ENCODE data around the gene HBP1.

DNA sequence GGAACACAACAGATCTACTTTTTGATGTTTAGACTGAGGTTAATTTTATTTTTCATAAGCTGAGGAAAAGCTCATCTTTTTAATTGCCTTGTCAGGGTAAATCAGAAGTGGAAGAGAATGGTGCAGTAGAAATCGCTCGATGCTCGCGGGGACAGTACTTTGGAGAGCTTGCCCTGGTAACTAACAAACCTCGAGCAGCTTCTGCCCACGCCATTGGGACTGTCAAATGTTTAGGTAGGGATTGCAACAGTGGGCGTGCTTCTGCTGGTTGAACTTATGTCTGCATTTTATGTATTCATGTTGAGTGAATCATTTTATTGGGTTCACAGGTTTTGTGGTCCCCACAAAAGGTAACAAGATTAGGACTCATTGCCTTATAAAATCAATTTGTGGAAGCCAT, 11.7 kb upstream of the HBP1 start:
- TF ChIP-seq, protein P1, sequence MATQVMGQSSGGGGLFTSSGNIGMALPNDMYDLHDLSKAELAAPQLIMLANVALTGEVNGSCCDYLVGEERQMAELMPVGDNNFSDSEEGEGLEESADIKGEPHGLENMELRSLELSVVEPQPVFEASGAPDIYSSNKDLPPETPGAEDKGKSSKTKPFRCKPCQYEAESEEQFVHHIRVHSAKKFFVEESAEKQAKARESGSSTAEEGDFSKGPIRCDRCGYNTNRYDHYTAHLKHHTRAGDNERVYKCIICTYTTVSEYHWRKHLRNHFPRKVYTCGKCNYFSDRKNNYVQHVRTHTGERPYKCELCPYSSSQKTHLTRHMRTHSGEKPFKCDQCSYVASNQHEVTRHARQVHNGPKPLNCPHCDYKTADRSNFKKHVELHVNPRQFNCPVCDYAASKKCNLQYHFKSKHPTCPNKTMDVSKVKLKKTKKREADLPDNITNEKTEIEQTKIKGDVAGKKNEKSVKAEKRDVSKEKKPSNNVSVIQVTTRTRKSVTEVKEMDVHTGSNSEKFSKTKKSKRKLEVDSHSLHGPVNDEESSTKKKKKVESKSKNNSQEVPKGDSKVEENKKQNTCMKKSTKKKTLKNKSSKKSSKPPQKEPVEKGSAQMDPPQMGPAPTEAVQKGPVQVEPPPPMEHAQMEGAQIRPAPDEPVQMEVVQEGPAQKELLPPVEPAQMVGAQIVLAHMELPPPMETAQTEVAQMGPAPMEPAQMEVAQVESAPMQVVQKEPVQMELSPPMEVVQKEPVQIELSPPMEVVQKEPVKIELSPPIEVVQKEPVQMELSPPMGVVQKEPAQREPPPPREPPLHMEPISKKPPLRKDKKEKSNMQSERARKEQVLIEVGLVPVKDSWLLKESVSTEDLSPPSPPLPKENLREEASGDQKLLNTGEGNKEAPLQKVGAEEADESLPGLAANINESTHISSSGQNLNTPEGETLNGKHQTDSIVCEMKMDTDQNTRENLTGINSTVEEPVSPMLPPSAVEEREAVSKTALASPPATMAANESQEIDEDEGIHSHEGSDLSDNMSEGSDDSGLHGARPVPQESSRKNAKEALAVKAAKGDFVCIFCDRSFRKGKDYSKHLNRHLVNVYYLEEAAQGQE (IDR thresholded peaks at IDR 0.05; ENCODE audit: borderline replicate concordance), result no peak
- TF ChIP-seq, protein P2, sequence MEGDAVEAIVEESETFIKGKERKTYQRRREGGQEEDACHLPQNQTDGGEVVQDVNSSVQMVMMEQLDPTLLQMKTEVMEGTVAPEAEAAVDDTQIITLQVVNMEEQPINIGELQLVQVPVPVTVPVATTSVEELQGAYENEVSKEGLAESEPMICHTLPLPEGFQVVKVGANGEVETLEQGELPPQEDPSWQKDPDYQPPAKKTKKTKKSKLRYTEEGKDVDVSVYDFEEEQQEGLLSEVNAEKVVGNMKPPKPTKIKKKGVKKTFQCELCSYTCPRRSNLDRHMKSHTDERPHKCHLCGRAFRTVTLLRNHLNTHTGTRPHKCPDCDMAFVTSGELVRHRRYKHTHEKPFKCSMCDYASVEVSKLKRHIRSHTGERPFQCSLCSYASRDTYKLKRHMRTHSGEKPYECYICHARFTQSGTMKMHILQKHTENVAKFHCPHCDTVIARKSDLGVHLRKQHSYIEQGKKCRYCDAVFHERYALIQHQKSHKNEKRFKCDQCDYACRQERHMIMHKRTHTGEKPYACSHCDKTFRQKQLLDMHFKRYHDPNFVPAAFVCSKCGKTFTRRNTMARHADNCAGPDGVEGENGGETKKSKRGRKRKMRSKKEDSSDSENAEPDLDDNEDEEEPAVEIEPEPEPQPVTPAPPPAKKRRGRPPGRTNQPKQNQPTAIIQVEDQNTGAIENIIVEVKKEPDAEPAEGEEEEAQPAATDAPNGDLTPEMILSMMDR (IDR thresholded peaks at IDR 0.05; ENCODE audit: poor library complexity, severe bottlenecking), result no peak
- TF ChIP-seq EZH2 (IDR thresholded peaks at IDR 0.05; ENCODE audit: borderline replicate concordance, insufficient read depth, low read length, poor library complexity, severe bottlenecking), result no peak

Data from neural cell (in vitro differentiated cells).